GM19043 (cell line): ENCODE measurements around the gene SLC6A8.
"Not testable (repeated sequence)": the region's sequence is repeated elsewhere in the genome, so short reads cannot be mapped to it uniquely, and the experiment has no call there.

Source experiments
- ATAC-seq: cut with Tn5 transposase; IDR thresholded peaks from one replicate; pipeline ENCODE4 v1.9.1; 2021; ENCODE audit warnings: low read depth; ENCODE audit not compliant: unreplicated experiment

The SLC6A8 gene

GRCh38 chrX:153726286-153727122 lies 38.8 kb downstream of the SLC6A8 start:
- peak; percentile 48 for ATAC-seq

- no peak for ATAC-seq
Measured at GRCh38 chrX:153727123-153727931, 39.6 kb downstream of the SLC6A8 start.

- ATAC-seq = no peak
Measured at GRCh38 chrX:153728095-153728494, 40.4 kb downstream of the SLC6A8 start.

GRCh38 chrX:153728951-153729631 lies 41.4 kb downstream of the SLC6A8 start:
- ATAC-seq = no peak

GRCh38 chrX:153730115-153730514 lies 42.4 kb downstream of the SLC6A8 start:
- not testable (repeated sequence) for ATAC-seq

- ATAC-seq = no peak
Measured at GRCh38 chrX:153731117-153731844, 43.6 kb downstream of the SLC6A8 start.

GRCh38 chrX:153731845-153732215 lies 44.1 kb downstream of the SLC6A8 start:
- ATAC-seq = no peak

GRCh38 chrX:153732401-153732800 lies 44.7 kb downstream of the SLC6A8 start:
- ATAC-seq = no peak

GRCh38 chrX:153733651-153734240 lies 46.0 kb downstream of the SLC6A8 start:
- ATAC-seq = no peak

- ATAC-seq = no peak
Measured at GRCh38 chrX:153734871-153735270, 47.1 kb downstream of the SLC6A8 start.

- no peak for ATAC-seq
Measured at GRCh38 chrX:153735274-153735673, 47.5 kb downstream of the SLC6A8 start.

GRCh38 chrX:153736071-153736820 lies 48.5 kb downstream of the SLC6A8 start:
- ATAC-seq = no peak

- no peak for ATAC-seq
Measured at GRCh38 chrX:153736871-153737441, 49.2 kb downstream of the SLC6A8 start.

- ATAC-seq = no peak
Measured at GRCh38 chrX:153738056-153738605, 50.4 kb downstream of the SLC6A8 start.

GRCh38 chrX:153739754-153740486 lies 52.2 kb downstream of the SLC6A8 start:
- no peak for ATAC-seq

GRCh38 chrX:153740631-153741222 lies 53.0 kb downstream of the SLC6A8 start:
- ATAC-seq = no peak

- ATAC-seq = no peak
Measured at GRCh38 chrX:153741446-153741845, 53.7 kb downstream of the SLC6A8 start.

GRCh38 chrX:153742111-153742510 lies 54.4 kb downstream of the SLC6A8 start:
- ATAC-seq = not testable (repeated sequence)
